GM12878 (cell line): ENCODE results near the gene KIF25.

ENCODE experiments used
- CHD2 ChIP-seq: IDR thresholded peaks from 2 replicates; pipeline ENCODE4 v1.6.1; 2011; ENCODE audit warnings: low read depth, low read length, improper control_type of control experiment, borderline replicate concordance
- EP300 ChIP-seq, 2 experiments: fragments of 150-350 bp in 1 of 2; IDR thresholded peaks; 2 replicates each; pipeline ENCODE4 v1.6.1; 2011 to 2012; ENCODE audit warnings: low read depth in 2 of 2, low read length in 2 of 2, borderline replicate concordance in 1 of 2, improper control_type of control experiment in 1 of 2, inconsistent platforms in 1 of 2; ENCODE audit not compliant: control insufficient read depth in 1 of 2
- GABPA ChIP-seq: IDR thresholded peaks from 2 replicates; pipeline ENCODE4 v1.6.1; 2014; ENCODE audit warnings: antibody characterized with exemption, low read depth, mild to moderate bottlenecking, inconsistent platforms
- NFIC ChIP-seq: IDR thresholded peaks from 2 replicates; pipeline ENCODE4 v1.6.1; 2012; ENCODE audit warnings: low read depth, mild to moderate bottlenecking, inconsistent platforms, low read length, moderate library complexity
- NR2C2 ChIP-seq: IDR thresholded peaks from 2 replicates; pipeline ENCODE4 v1.6.1; 2011; ENCODE audit warnings: borderline replicate concordance, low read depth; ENCODE audit not compliant: control insufficient read depth, insufficient read length
- POLR2A ChIP-seq: IDR thresholded peaks from 2 replicates; pipeline ENCODE4 v1.6.1; 2011; ENCODE audit warnings: low read depth, mild to moderate bottlenecking, low read length
- SMC3 ChIP-seq: IDR thresholded peaks from 2 replicates; pipeline ENCODE4 v1.6.1; 2011; ENCODE audit warnings: low read length, improper control_type of control experiment, borderline replicate concordance
- TAF1 ChIP-seq: IDR thresholded peaks from 2 replicates; pipeline ENCODE4 v1.6.1; 2011; ENCODE audit warnings: mild to moderate bottlenecking, low read depth, low read length, borderline replicate concordance
- TARDBP ChIP-seq: IDR thresholded peaks from 2 replicates; pipeline ENCODE4 v1.6.1; 2016; ENCODE audit warnings: borderline replicate concordance
- TBL1XR1 ChIP-seq: IDR thresholded peaks from 2 replicates; pipeline ENCODE4 v1.6.1; 2012; ENCODE audit warnings: low read depth, low read length, improper control_type of control experiment
- TF ChIP-seq, protein P1 (sequence below), 3 experiments: IDR thresholded peaks in 2 of 3; conservative IDR thresholded peaks in 1 of 3; 2 replicates each; pipeline ENCODE4 v1.5.1; 2011; ENCODE audit warnings: low read depth in 3 of 3, low read length in 3 of 3, mild to moderate bottlenecking in 3 of 3, control low read depth in 2 of 3, moderate library complexity in 2 of 3, inconsistent platforms in 1 of 3, mixed read lengths in 1 of 3; ENCODE audit not compliant: control insufficient read depth in 2 of 3, insufficient read depth in 1 of 3; ENCODE audit errors: extremely low read depth in 1 of 3
- TF ChIP-seq, protein P2 (sequence below): fragments of 450-650 bp; IDR thresholded peaks from 2 replicates; pipeline ENCODE4 v1.6.1; 2017; ENCODE audit warnings: low read depth, mild to moderate bottlenecking, moderate library complexity

DNA sequence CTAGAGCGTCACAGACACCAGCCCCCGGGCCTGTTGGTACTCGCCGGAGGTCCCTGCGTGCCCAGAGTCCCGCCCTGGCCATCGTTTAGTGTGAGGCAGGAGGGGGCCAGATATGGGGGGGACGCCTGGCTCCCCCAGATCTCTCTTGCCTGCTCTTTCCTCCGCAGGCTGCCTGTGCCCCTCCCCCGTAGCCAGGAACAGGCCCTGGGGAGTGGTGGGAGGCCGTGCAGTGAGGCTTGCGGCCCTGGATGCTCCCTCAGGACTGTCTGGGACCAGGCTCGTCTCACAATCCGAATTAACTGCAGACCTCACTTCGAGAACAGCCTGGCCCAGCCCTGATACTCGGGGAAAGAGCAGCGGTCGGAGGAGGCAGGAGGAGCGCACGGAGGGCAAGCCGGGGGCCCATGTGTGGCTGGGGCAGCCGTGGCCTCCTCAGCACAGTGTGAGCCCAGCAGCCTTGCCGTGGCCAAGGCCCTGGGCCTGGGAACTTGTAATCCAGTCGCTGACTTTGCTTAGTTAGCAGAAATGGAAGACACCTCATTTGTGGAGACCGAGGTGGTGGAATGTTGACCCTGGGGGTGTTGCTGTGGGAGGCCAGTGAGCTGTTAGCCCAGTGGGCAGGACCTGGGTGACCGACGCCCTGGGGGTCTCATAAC, 52.9 kb downstream of the KIF25 start:
- TF ChIP-seq, protein P1, sequence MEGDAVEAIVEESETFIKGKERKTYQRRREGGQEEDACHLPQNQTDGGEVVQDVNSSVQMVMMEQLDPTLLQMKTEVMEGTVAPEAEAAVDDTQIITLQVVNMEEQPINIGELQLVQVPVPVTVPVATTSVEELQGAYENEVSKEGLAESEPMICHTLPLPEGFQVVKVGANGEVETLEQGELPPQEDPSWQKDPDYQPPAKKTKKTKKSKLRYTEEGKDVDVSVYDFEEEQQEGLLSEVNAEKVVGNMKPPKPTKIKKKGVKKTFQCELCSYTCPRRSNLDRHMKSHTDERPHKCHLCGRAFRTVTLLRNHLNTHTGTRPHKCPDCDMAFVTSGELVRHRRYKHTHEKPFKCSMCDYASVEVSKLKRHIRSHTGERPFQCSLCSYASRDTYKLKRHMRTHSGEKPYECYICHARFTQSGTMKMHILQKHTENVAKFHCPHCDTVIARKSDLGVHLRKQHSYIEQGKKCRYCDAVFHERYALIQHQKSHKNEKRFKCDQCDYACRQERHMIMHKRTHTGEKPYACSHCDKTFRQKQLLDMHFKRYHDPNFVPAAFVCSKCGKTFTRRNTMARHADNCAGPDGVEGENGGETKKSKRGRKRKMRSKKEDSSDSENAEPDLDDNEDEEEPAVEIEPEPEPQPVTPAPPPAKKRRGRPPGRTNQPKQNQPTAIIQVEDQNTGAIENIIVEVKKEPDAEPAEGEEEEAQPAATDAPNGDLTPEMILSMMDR (IDR thresholded peaks at IDR 0.05 in 2 of 3, conservative IDR thresholded peaks at IDR 0.05 in 1 of 3; ENCODE audit: control insufficient read depth in 2 of 3, extremely low read depth in 1 of 3, insufficient read depth in 1 of 3, low read depth in 3 of 3, low read length in 3 of 3): no peak
- no peak for TF ChIP-seq GABPA
- TF ChIP-seq POLR2A: no peak
- no peak for TF ChIP-seq NR2C2
- TF ChIP-seq CHD2: no peak
- TF ChIP-seq SMC3: no peak
- no peak for TF ChIP-seq TBL1XR1
- TF ChIP-seq TARDBP: no peak
- no peak for TF ChIP-seq EP300 (IDR thresholded peaks at IDR 0.05; ENCODE audit: borderline replicate concordance in 1 of 2, control insufficient read depth in 1 of 2, low read depth in 2 of 2, low read length in 2 of 2)
- TF ChIP-seq TAF1: no peak
- no peak for TF ChIP-seq NFIC
- TF ChIP-seq, protein P2, sequence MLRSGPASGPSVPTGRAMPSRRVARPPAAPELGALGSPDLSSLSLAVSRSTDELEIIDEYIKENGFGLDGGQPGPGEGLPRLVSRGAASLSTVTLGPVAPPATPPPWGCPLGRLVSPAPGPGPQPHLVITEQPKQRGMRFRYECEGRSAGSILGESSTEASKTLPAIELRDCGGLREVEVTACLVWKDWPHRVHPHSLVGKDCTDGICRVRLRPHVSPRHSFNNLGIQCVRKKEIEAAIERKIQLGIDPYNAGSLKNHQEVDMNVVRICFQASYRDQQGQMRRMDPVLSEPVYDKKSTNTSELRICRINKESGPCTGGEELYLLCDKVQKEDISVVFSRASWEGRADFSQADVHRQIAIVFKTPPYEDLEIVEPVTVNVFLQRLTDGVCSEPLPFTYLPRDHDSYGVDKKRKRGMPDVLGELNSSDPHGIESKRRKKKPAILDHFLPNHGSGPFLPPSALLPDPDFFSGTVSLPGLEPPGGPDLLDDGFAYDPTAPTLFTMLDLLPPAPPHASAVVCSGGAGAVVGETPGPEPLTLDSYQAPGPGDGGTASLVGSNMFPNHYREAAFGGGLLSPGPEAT: no peak
